ENCODE results near the gene ZZZ3. TPM values are rescaled to one million over a fixed set of nuclear protein-coding genes. Genes with fewer than 3 reads are reported as not detected.

The ZZZ3 gene
- total RNA-seq, 1 experiment from 2014 or later = 48.4 TPM

GRCh38 chr1:77671836-77672235 lies 10.6 kb downstream of the ZZZ3 start:
- BruUV-seq (replicated peaks) = no TSS peak
- Histone ChIP-seq H3K9me3 (ENCODE audit: insufficient read depth, low read depth) (no peaks in the 10 kb centered on the region), H3K27ac (peak overlapping the region; percentile 9; the same call in 1 of the 2 replicates), H3K4me3 (no peak overlapping the region), H3K79me2 (ENCODE audit: low read depth) (peaks cover 100% of the 10 kb centered on the region), H3K9me2 (ENCODE audit: insufficient read depth) (no peaks in the 10 kb centered on the region), H3K4me1 (replicated peaks; ENCODE audit: insufficient read depth) (peaks cover 9% of the 10 kb centered on the region; the same call in 1 of the 2 replicates), H3K27me3 (ENCODE audit: insufficient read depth, low read depth) (no peaks in the 10 kb centered on the region), H3F3A (ENCODE audit: insufficient read depth, low read depth) (peaks cover 19% of the 10 kb centered on the region; the same call in 1 of the 2 replicates), H2AFZ (no peak overlapping the region), H3K36me3 (ENCODE audit: low read depth) (peaks cover 27% of the 10 kb centered on the region), H3K4me2 (no peak overlapping the region), H4K20me1 (ENCODE audit: insufficient read depth) (peaks cover 100% of the 10 kb centered on the region)
- ChIA-PET CTCF (no interaction called here), POLR2A (ENCODE audit: unreplicated experiment) (no interaction called here)
- intact Hi-C loops (cut with micrococcal nuclease; ENCODE audit: unreplicated experiment) = no loop called here
- no peak for TF ChIP-seq CTCF (conservative IDR thresholded peaks at IDR 0.05)
- TF ChIP-seq EZH2 (IDR thresholded peaks at IDR 0.05; ENCODE audit: low read depth) = no peak
- DNase-seq = no peak

- POLR2A ChIA-PET (ENCODE audit: unreplicated experiment) = no interaction called here
- Histone ChIP-seq H3K4me1 (replicated peaks; ENCODE audit: insufficient read depth) (no peaks in the 10 kb centered on the region), H3K27ac (no peak overlapping the region), H3K4me3 (no peak overlapping the region), H3K79me2 (ENCODE audit: low read depth) (peaks cover 100% of the 10 kb centered on the region), H3K36me3 (ENCODE audit: low read depth) (0 out of 2 replicates have a peak, but pooled peaks cover 14% of the 10 kb centered on the region), H2AFZ (no peak overlapping the region), H3K9me2 (ENCODE audit: insufficient read depth) (no peaks in the 10 kb centered on the region), H4K20me1 (ENCODE audit: insufficient read depth) (peaks cover 98% of the 10 kb centered on the region), H3K4me2 (no peak overlapping the region), H3K27me3 (ENCODE audit: insufficient read depth, low read depth) (no peaks in the 10 kb centered on the region), H3K9me3 (ENCODE audit: insufficient read depth, low read depth) (no peaks in the 10 kb centered on the region), H3F3A (ENCODE audit: insufficient read depth, low read depth) (peaks cover 19% of the 10 kb centered on the region)
- TF ChIP-seq EZH2 (IDR thresholded peaks at IDR 0.05; ENCODE audit: low read depth) (no peak), CTCF (conservative IDR thresholded peaks at IDR 0.05) (no peak)
- CTCF ChIA-PET = no interaction called here
- no TSS peak for BruUV-seq (replicated peaks)
- intact Hi-C loops (cut with micrococcal nuclease; ENCODE audit: unreplicated experiment) = no loop called here
- no peak for DNase-seq
Measured at GRCh38 chr1:77670330-77670729, 12.1 kb downstream of the ZZZ3 start.

- TF ChIP-seq EZH2 (IDR thresholded peaks at IDR 0.05; ENCODE audit: low read depth) = no peak
- TF ChIP-seq CTCF (conservative IDR thresholded peaks at IDR 0.05) = no peak
- Histone ChIP-seq H4K20me1 (ENCODE audit: insufficient read depth) (peaks cover 98% of the 10 kb centered on the region), H3F3A (ENCODE audit: insufficient read depth, low read depth) (peaks cover 15% of the 10 kb centered on the region), H3K4me1 (replicated peaks; ENCODE audit: insufficient read depth) (no peaks in the 10 kb centered on the region), H3K36me3 (ENCODE audit: low read depth) (0 out of 2 replicates have a peak, but pooled peaks cover 8% of the 10 kb centered on the region), H3K9me2 (ENCODE audit: insufficient read depth) (no peaks in the 10 kb centered on the region), H3K9me3 (ENCODE audit: insufficient read depth, low read depth) (no peaks in the 10 kb centered on the region), H3K79me2 (ENCODE audit: low read depth) (peaks cover 100% of the 10 kb centered on the region), H3K4me2 (no peak overlapping the region), H3K27me3 (ENCODE audit: insufficient read depth, low read depth) (no peaks in the 10 kb centered on the region), H3K4me3 (no peak overlapping the region), H3K27ac (no peak overlapping the region), H2AFZ (no peak overlapping the region)
- intact Hi-C loops (cut with micrococcal nuclease; ENCODE audit: unreplicated experiment) = no loop called here
- ChIA-PET CTCF (interaction anchor here (0.6 kb wide), 1 partner anchor 10 kb away, joined by 6 read pairs; no protein-coding TSS in a partner anchor), POLR2A (ENCODE audit: unreplicated experiment) (no interaction called here)
- DNase-seq = no peak
- BruUV-seq (replicated peaks) = no TSS peak
Measured at GRCh38 chr1:77668924-77669449, 13.5 kb downstream of the ZZZ3 start.
